HG03039 (cell line): ENCODE measurements around the gene BMP7.

Experiments
- ATAC-seq: cut with Tn5 transposase; IDR thresholded peaks from one replicate; pipeline ENCODE4 v1.9.1; 2021; ENCODE audit warnings: mild to moderate bottlenecking, moderate library complexity; ENCODE audit not compliant: unreplicated experiment

BMP7 gene

GRCh38 chr20:57156011-57156729, 110.3 kb downstream of the BMP7 start:
- no peak for ATAC-seq

GRCh38 chr20:57155415-57155814, 111.0 kb downstream of the BMP7 start:
- no peak for ATAC-seq

GRCh38 chr20:57153238-57153905, 113.1 kb downstream of the BMP7 start:
- ATAC-seq = no peak

- ATAC-seq = no peak
These were observed 113.9 kb downstream of the BMP7 start for GRCh38 chr20:57152557-57152956.

- no peak for ATAC-seq
These were observed 115.9 kb downstream of the BMP7 start for GRCh38 chr20:57150559-57150958.

GRCh38 chr20:57148263-57148662, 118.2 kb downstream of the BMP7 start:
- ATAC-seq = no peak

- no peak for ATAC-seq
These were observed 119.3 kb downstream of the BMP7 start for GRCh38 chr20:57147185-57147584.

- ATAC-seq = no peak
These were observed 120.3 kb downstream of the BMP7 start for GRCh38 chr20:57146155-57146554.

- ATAC-seq = no peak
These were observed 121.3 kb downstream of the BMP7 start for GRCh38 chr20:57145089-57145631.

GRCh38 chr20:57143173-57143572, 123.3 kb downstream of the BMP7 start:
- ATAC-seq = no peak

GRCh38 chr20:57142667-57143066, 123.8 kb downstream of the BMP7 start:
- ATAC-seq = no peak

GRCh38 chr20:57141492-57141891, 124.9 kb downstream of the BMP7 start:
- no peak for ATAC-seq

- ATAC-seq = no peak
These were observed 126.0 kb downstream of the BMP7 start for GRCh38 chr20:57140416-57140965.

- no peak for ATAC-seq
These were observed 126.9 kb downstream of the BMP7 start for GRCh38 chr20:57139342-57140093.

GRCh38 chr20:57138198-57138995, 128.0 kb downstream of the BMP7 start:
- no peak for ATAC-seq

GRCh38 chr20:57137676-57138075, 128.8 kb downstream of the BMP7 start:
- no peak for ATAC-seq

- no peak for ATAC-seq
These were observed 129.7 kb downstream of the BMP7 start for GRCh38 chr20:57136734-57137133.

- no peak for ATAC-seq
These were observed 130.6 kb downstream of the BMP7 start for GRCh38 chr20:57135875-57136274.

GRCh38 chr20:57134804-57135203, 131.6 kb downstream of the BMP7 start:
- ATAC-seq = no peak

GRCh38 chr20:57133926-57134650, 132.4 kb downstream of the BMP7 start:
- no peak for ATAC-seq
